ENCODE measurements around the gene ST3GAL6.
"Not testable (repeated sequence)": the region's sequence is repeated elsewhere in the genome, so short reads cannot be mapped to it uniquely, and the experiment has no call there.

ST3GAL6 gene

DNA sequence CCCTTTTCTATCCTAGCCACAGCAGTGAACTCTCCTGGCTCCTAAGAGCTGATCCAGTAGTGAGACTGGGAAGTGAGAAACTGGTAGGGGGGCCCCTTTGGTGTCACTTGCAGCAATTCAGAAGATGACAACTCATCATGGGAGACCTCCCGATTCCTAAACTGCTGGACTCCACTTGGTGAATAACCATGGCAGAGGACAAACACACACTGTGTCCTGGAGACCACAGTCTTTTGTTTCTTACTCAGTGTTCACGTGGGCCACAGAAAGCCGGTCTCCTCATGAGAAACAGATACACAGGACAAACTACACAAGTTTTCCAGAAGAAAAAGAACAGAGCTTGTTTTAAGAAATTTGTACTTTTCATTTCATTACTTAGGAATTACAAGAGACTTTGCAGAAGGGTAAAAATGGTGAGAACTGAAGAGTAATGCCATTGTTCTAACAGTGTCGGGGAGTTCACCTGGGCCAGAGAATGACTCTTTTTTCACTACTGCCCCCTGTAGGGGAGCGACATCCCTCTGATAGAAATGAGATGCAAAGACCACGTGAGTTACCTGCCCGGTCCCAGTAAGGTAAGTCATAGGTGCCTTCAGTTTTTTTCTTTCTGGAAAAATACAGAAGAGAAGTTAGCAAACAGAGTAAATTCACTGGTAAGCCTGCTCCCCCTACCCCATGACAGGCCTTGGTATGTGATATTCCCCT is 38.1 kb downstream of the ST3GAL6 start:
- no peak for DNase-seq (ENCODE audit: low read depth in 2 of 2)

GRCh38 chr3:98805571-98805970 is 42.4 kb downstream of the ST3GAL6 start:
- DNase-seq (ENCODE audit: low read depth in 2 of 2), result no peak

GRCh38 chr3:98806521-98806920 is 43.4 kb downstream of the ST3GAL6 start:
- DNase-seq (ENCODE audit: low read depth in 2 of 2), result no peak

- no peak for DNase-seq (ENCODE audit: low read depth in 2 of 2)
Measured at GRCh38 chr3:98807011-98807410, 43.9 kb downstream of the ST3GAL6 start.

DNA sequence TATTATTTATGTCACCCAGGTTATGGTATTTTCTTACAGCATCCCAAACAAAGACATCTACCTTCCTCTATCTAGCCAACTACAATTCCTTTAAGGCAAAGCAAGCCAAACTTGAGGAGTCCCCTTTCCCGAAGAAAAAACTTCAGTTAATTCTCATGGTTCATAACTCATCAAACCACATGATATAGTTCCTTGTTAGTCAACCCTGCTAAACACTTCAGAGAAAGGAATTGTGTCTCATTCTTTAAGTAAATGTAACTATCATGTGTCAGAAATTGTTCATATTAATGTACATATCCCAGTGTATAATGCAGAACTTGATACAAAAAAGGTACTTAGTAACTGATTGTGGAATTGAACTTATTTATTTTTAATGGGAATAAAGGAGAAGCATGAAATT is 44.4 kb downstream of the ST3GAL6 start:
- no peak for DNase-seq (ENCODE audit: low read depth in 2 of 2)

- DNase-seq (ENCODE audit: low read depth in 2 of 2), result no peak
Measured at GRCh38 chr3:98808071-98808470, 44.9 kb downstream of the ST3GAL6 start.

DNA sequence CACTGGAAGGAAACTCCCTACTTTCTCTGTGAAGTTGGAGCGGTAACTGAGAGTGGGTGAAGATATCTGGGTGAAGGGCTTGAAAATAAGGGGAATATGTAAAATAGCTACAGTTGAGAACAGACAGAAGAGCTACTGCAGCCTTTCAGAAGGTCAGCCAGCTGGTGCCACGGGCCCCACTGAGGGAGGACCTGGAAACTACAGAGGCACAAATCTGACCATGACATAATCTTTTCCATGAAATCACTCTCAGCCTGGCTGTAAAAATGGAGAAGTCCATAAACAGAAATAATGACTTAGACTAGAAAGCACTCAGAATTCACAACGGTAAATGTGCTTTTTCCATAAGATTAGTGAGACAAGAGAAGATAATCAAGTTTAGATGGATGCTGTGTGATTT is 46.4 kb downstream of the ST3GAL6 start:
- DNase-seq (ENCODE audit: low read depth in 2 of 2), result no peak

GRCh38 chr3:98811048-98811447 is 47.9 kb downstream of the ST3GAL6 start:
- DNase-seq (ENCODE audit: low read depth in 2 of 2), result no peak

- no peak for DNase-seq (ENCODE audit: low read depth in 2 of 2)
Measured at GRCh38 chr3:98812851-98813374, 49.8 kb downstream of the ST3GAL6 start.

GRCh38 chr3:98814817-98815420 is 51.8 kb downstream of the ST3GAL6 start:
- DNase-seq (ENCODE audit: low read depth in 2 of 2), result peak; percentile 26 to 32

GRCh38 chr3:98817547-98818041 is 54.5 kb downstream of the ST3GAL6 start:
- peak in 1 of 2 experiments; percentile 35 for DNase-seq (ENCODE audit: low read depth in 2 of 2)

GRCh38 chr3:98821063-98821462 is 57.9 kb downstream of the ST3GAL6 start:
- DNase-seq (ENCODE audit: low read depth in 2 of 2), result no peak

- no peak for DNase-seq (ENCODE audit: low read depth in 2 of 2)
Measured at GRCh38 chr3:98823791-98824190, 60.7 kb downstream of the ST3GAL6 start.

DNA sequence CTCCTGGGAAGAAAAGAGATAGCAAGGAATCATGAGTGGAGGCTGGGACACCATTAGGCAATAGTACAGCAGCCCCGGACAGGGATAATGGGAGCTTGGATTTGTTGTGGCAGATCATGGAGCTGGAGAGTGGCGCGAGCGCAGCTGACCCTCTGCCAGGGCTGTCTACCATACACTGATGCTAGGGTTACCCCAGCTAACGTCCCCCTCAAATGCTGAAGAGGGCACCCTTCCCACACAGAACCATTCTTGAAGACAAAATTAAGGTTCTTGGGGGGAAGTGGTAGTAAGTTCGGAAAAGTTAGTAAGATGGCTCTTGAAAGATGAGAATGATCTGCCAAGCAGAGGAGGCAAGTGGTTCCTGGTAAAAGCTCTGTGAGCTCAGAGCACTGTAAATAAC is 61.1 kb downstream of the ST3GAL6 start:
- DNase-seq (ENCODE audit: low read depth in 2 of 2), result no peak

DNA sequence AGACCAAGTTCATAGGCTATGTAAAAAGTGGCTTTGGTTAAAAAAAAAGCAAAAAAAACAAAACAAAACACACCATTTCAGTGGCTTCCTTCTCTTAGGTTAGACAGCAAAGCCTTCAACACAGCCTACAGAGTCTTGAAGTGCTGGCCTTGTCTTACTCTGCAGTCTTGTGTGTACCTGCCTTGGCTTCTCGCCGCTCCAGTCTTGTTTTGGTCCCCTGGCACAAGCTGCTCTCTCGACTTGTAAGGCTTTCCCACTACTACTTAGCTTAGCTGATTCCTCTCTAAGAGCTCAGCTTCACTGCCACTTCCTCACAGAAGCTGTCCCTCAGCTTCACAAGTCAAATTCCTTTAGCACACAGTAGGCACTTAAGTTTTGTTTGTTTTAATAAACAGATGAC is 63.0 kb downstream of the ST3GAL6 start:
- DNase-seq (ENCODE audit: low read depth in 2 of 2), result no peak

- no peak for DNase-seq (ENCODE audit: low read depth in 2 of 2)
Measured at GRCh38 chr3:98827221-98827920, 64.2 kb downstream of the ST3GAL6 start.

DNA sequence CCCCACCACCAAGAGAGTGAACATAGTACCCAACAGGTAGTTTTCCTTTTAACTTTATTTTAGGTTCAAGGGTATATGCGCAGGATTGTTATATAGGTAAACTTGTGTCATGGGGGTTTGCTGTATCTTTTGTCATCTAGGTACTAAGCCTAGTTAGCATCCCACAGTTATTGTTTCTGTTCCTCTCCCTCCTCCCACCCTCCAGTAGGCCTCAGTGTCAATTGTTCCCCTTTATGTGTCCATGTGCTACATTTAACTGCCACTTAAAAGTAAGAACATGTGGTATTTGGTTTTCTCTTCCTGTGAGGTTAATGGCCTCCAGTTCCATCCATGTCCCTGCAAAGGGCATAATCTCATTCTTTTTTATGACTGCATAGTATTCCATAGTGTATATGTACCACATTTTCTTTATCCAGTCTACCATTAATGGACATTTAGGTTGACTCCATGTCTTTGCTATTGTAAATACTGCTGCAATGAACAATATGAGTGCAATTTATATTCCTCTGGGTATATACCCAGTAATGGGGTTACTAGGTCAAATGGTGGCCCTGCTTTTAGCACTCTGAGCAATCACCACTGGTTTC is 66.2 kb downstream of the ST3GAL6 start:
- DNase-seq (ENCODE audit: low read depth in 2 of 2), result no peak

DNA sequence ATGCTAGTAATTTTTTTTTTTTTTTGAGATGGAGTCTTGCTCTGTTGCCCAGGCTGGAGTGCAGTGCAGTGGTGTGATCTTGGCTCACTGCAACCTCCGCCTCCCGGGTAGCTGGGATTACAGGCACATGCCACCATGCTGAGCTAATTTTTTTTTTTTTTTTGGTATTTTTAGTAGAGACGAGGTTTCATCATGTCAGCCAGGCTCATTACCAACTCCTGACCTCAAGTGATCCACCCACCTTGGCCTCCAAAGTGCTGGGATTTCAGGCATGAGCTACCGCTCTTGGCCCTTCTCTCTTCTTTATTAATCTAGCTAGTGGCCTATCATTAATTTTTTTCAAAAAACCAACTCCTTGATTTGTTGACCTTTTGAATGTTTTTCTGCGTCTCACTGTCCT is 67.9 kb downstream of the ST3GAL6 start:
- not testable (repeated sequence) for DNase-seq (ENCODE audit: low read depth in 2 of 2)

DNA sequence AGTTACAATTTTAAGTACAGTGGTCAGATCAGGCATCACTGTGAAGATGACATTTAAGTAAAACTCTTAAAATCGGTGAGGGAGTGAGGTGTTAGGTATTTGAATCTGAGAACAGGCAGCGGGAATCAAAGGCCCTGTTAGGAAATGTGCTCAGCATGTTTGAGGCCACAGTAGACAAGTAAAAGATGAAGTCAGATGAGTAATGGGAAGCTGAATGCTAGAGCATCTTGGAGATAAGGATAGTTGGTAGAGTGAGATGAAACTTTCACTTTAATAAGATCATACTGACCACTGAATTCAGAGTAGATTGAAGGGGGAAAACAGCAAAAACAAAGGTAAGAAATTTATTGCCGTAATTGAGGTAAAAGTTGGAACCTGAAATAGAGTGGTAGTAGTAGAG is 76.7 kb downstream of the ST3GAL6 start:
- no peak for DNase-seq (ENCODE audit: low read depth in 2 of 2)

GRCh38 chr3:98843266-98843959 is 80.3 kb downstream of the ST3GAL6 start:
- no peak for DNase-seq (ENCODE audit: low read depth in 2 of 2)
